ENCODE data around the gene MLIP. TPM values are rescaled to one million over a fixed set of nuclear protein-coding genes. Genes with fewer than 3 reads are reported as not detected.

MLIP gene
- total and polyA plus RNA-seq, 7 experiments from 2014 or later = not detected

- peaks cover 0 to 16% (median 4%) of the 10 kb centered on the region in 11 donors for H3K9me3 Mint-ChIP-seq
- no peak overlapping the region for H3K4me3 Mint-ChIP-seq
- Histone ChIP-seq H3K4me3 (ENCODE audit: low read length) (no peak overlapping the region), H3K4me1 (ENCODE audit: control insufficient read depth in 2 of 2, insufficient read depth in 2 of 2, low read length in 2 of 2) (no peaks in the 10 kb centered on the region), H3K9me3 (ENCODE audit: control insufficient read depth in 2 of 3, low read length in 3 of 3) (no peaks in the 10 kb centered on the region), H3K27ac (ENCODE audit: low read depth, low read length) (no peak overlapping the region), H3K36me3 (ENCODE audit: control insufficient read depth in 2 of 3, insufficient read depth in 3 of 3, low read length in 3 of 3) (no peaks in the 10 kb centered on the region), H3K27me3 (ENCODE audit: control insufficient read depth in 2 of 2, insufficient read depth in 2 of 2, low read length in 2 of 2) (no peaks in the 10 kb centered on the region)
- CTCF ChIA-PET = no interaction called here
- no peaks in the 10 kb centered on the region for H3K4me1 Mint-ChIP-seq
- ATAC-seq (no peak), DNase-seq (no peak)
- H3K36me3 Mint-ChIP-seq = no peaks in the 10 kb centered on the region
- no peaks in the 10 kb centered on the region for H3K27me3 Mint-ChIP-seq
- intact Hi-C loops (cut with micrococcal nuclease) = no loop called here
- H3K27ac Mint-ChIP-seq = no peak overlapping the region
- POLR2A ChIA-PET = no interaction called here
Observed at GRCh38 chr6:54308986-54309315, 197.7 kb downstream of the MLIP start.

GRCh38 chr6:54310377-54311152 lies 199.3 kb downstream of the MLIP start:
- ATAC-seq = no peak
- CTCF ChIA-PET = no interaction called here
- POLR2A ChIA-PET = no interaction called here

GRCh38 chr6:54315656-54316055 lies 204.4 kb downstream of the MLIP start:
- no peaks in the 10 kb centered on the region for H3K9me3 ChIP-seq (ENCODE audit: control insufficient read depth in 2 of 3, low read length in 3 of 3)
- H3K27me3 Mint-ChIP-seq = no peaks in the 10 kb centered on the region
- no peaks in the 10 kb centered on the region for H3K4me1 ChIP-seq (ENCODE audit: control insufficient read depth in 2 of 2, insufficient read depth in 2 of 2, low read length in 2 of 2)
- intact Hi-C loops (cut with micrococcal nuclease) = no loop called here
- no peak overlapping the region for H3K27ac ChIP-seq (ENCODE audit: low read depth, low read length)
- CTCF ChIA-PET = no interaction called here
- H3K4me3 ChIP-seq (ENCODE audit: low read length) = no peak overlapping the region
- H3K36me3 ChIP-seq (ENCODE audit: control insufficient read depth in 2 of 3, insufficient read depth in 3 of 3, low read length in 3 of 3) = no peaks in the 10 kb centered on the region
- no peaks in the 10 kb centered on the region for H3K4me1 Mint-ChIP-seq
- H3K9me3 Mint-ChIP-seq = peaks cover 0 to 11% (median 0%) of the 10 kb centered on the region in 11 donors
- DNase-seq (no peak), ATAC-seq (no peak)
- no peaks in the 10 kb centered on the region for H3K36me3 Mint-ChIP-seq
- no peak overlapping the region for H3K4me3 Mint-ChIP-seq
- no peak overlapping the region for H3K27ac Mint-ChIP-seq
- no peaks in the 10 kb centered on the region for H3K27me3 ChIP-seq (ENCODE audit: control insufficient read depth in 2 of 2, insufficient read depth in 2 of 2, low read length in 2 of 2)
- POLR2A ChIA-PET = no interaction called here

More at GRCh38 chr6:54310377-54311152, 199.3 kb downstream of the MLIP start:
- no peaks in the 10 kb centered on the region for H3K4me1 ChIP-seq (ENCODE audit: control insufficient read depth in 2 of 2, insufficient read depth in 2 of 2, low read length in 2 of 2)
- H3K27ac ChIP-seq (ENCODE audit: low read depth, low read length) = no peak overlapping the region
- H3K4me3 ChIP-seq (ENCODE audit: low read length) = no peak overlapping the region
- Mint-ChIP-seq H3K9me3 (peaks cover 0 to 16% (median 0%) of the 10 kb centered on the region in 11 donors), H3K36me3 (no peaks in the 10 kb centered on the region), H3K27me3 (no peaks in the 10 kb centered on the region), H3K4me3 (no peak overlapping the region), H3K4me1 (no peaks in the 10 kb centered on the region), H3K27ac (no peak overlapping the region)
- no peaks in the 10 kb centered on the region for H3K36me3 ChIP-seq (ENCODE audit: control insufficient read depth in 2 of 3, insufficient read depth in 3 of 3, low read length in 3 of 3)
- no peaks in the 10 kb centered on the region for H3K27me3 ChIP-seq (ENCODE audit: control insufficient read depth in 2 of 2, insufficient read depth in 2 of 2, low read length in 2 of 2)
- intact Hi-C loops (cut with micrococcal nuclease) = no loop called here
- DNase-seq = no peak
- H3K9me3 ChIP-seq (ENCODE audit: control insufficient read depth in 2 of 3, low read length in 3 of 3) = no peaks in the 10 kb centered on the region

Other genes starting within 250 kb of the MLIP start
- not detected for gene TINAG, start 197.0 kb downstream of the MLIP start, total RNA-seq
- not detected for gene TINAG, start 197.0 kb downstream of the MLIP start, polyA plus RNA-seq

Measured in naive thymus-derived CD4-positive, alpha-beta T cell (primary cell).